ENCODE measurements around the gene NTM. TPM values are rescaled to one million over a fixed set of nuclear protein-coding genes. Genes with fewer than 3 reads are reported as not detected.

Gene NTM
- polyA plus RNA-seq, 1 donor from 2014 or later: 39.4 TPM

- Histone ChIP-seq H3K4me3 (ENCODE audit: low read length) (no peak overlapping the region), H3K9me3 (ENCODE audit: low read length) (peaks cover 9% of the 10 kb centered on the region), H3K9ac (ENCODE audit: low read length) (no peak overlapping the region), H4K20me1 (ENCODE audit: insufficient read depth) (no peaks in the 10 kb centered on the region), H3F3A (ENCODE audit: insufficient read depth, low read length, poor library complexity, severe bottlenecking) (no peaks in the 10 kb centered on the region), H3K27me3 (ENCODE audit: insufficient read depth, low read depth, low read length) (no peaks in the 10 kb centered on the region), H3K79me2 (replicated peaks; ENCODE audit: insufficient read depth, low read length) (no peaks in the 10 kb centered on the region), H3K27ac (ENCODE audit: low read length) (no peak overlapping the region), H3K4me2 (ENCODE audit: low read length) (no peak overlapping the region), H3K9me2 (ENCODE audit: insufficient read depth, low read length) (no peaks in the 10 kb centered on the region), H3K36me3 (ENCODE audit: insufficient read depth, low read length) (no peaks in the 10 kb centered on the region), H2AFZ (ENCODE audit: low read depth, low read length) (no peak overlapping the region)
- TF ChIP-seq SMC3 (conservative IDR thresholded peaks at IDR 0.05; ENCODE audit: poor library complexity) (no peak), EP300 (conservative IDR thresholded peaks at IDR 0.05; ENCODE audit: poor library complexity, severe bottlenecking) (no peak), POLR2AphosphoS5 (IDR thresholded peaks at IDR 0.05) (no peak), REST (IDR thresholded peaks at IDR 0.05; ENCODE audit: borderline replicate concordance) (no peak), MXI1 (conservative IDR thresholded peaks at IDR 0.05; ENCODE audit: poor library complexity, severe bottlenecking) (no peak), EZH2 (IDR thresholded peaks at IDR 0.05; ENCODE audit: borderline replicate concordance, insufficient read depth, low read length, poor library complexity, severe bottlenecking) (no peak), RAD21 (conservative IDR thresholded peaks at IDR 0.05) (no peak), TAF1 (IDR thresholded peaks at IDR 0.05; ENCODE audit: low read depth) (no peak)
- TF ChIP-seq, protein P1, sequence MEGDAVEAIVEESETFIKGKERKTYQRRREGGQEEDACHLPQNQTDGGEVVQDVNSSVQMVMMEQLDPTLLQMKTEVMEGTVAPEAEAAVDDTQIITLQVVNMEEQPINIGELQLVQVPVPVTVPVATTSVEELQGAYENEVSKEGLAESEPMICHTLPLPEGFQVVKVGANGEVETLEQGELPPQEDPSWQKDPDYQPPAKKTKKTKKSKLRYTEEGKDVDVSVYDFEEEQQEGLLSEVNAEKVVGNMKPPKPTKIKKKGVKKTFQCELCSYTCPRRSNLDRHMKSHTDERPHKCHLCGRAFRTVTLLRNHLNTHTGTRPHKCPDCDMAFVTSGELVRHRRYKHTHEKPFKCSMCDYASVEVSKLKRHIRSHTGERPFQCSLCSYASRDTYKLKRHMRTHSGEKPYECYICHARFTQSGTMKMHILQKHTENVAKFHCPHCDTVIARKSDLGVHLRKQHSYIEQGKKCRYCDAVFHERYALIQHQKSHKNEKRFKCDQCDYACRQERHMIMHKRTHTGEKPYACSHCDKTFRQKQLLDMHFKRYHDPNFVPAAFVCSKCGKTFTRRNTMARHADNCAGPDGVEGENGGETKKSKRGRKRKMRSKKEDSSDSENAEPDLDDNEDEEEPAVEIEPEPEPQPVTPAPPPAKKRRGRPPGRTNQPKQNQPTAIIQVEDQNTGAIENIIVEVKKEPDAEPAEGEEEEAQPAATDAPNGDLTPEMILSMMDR (IDR thresholded peaks at IDR 0.05; ENCODE audit: poor library complexity, severe bottlenecking): no peak
Observed at GRCh38 chr11:132254906-132255305, 884.5 kb downstream of the NTM start.

GRCh38 chr11:132256528-132257279, 886.3 kb downstream of the NTM start:
- Histone ChIP-seq H3K9me3 (ENCODE audit: low read length) (no peaks in the 10 kb centered on the region), H3K79me2 (replicated peaks; ENCODE audit: insufficient read depth, low read length) (no peaks in the 10 kb centered on the region), H3K9ac (ENCODE audit: low read length) (no peak overlapping the region), H3K9me2 (ENCODE audit: insufficient read depth, low read length) (no peaks in the 10 kb centered on the region), H3K27ac (ENCODE audit: low read length) (no peak overlapping the region), H3K27me3 (ENCODE audit: insufficient read depth, low read depth, low read length) (no peaks in the 10 kb centered on the region), H4K20me1 (ENCODE audit: insufficient read depth) (no peaks in the 10 kb centered on the region), H3F3A (ENCODE audit: insufficient read depth, low read length, poor library complexity, severe bottlenecking) (no peaks in the 10 kb centered on the region), H2AFZ (ENCODE audit: low read depth, low read length) (no peak overlapping the region), H3K36me3 (ENCODE audit: insufficient read depth, low read length) (no peaks in the 10 kb centered on the region), H3K4me3 (ENCODE audit: low read length) (no peak overlapping the region), H3K4me2 (ENCODE audit: low read length) (no peak overlapping the region)
- TF ChIP-seq REST (IDR thresholded peaks at IDR 0.05; ENCODE audit: borderline replicate concordance): no peak
- TF ChIP-seq EP300 (conservative IDR thresholded peaks at IDR 0.05; ENCODE audit: poor library complexity, severe bottlenecking): peak; percentile 33
- peak; percentile 41 for TF ChIP-seq POLR2AphosphoS5 (IDR thresholded peaks at IDR 0.05)

All from neural cell (in vitro differentiated cells).